Left colon (tissue), 2 donors: ENCODE data around the gene DCHS1. TPM values are rescaled to one million over a fixed set of nuclear protein-coding genes. Genes with fewer than 3 reads are reported as not detected.

Source experiments
- ATAC-seq: fragments of 200-7000 bp; cut with Tn5 transposase; one replicate; pipeline ENCODE4 v1.9.1; 2020; ENCODE audit warnings: mild to moderate bottlenecking, moderate library complexity
- DNase-seq, 2 donors: peaks; one replicate each; pipeline ENCODE4 v3.0.0-alpha.2; 2020
- intact Hi-C, 2 donors: fragments of 100-400 bp; cut with DNase I in 1 of 2; cut with micrococcal nuclease in 1 of 2; formaldehyde crosslinking; loops; one replicate each; pipeline versions ENCODE4 v1.11.2 to v1.14.0; 2022; cut with DNase I, micrococcal nuclease
- total RNA-seq, 2 donors: library from RNA; stranded (reverse); fragmentation: NEBNext Ultra II Directional; extraction: Animal tissue kit (Norgen Biotek cat#: 25700); gene quantifications; one replicate each; pipeline ENCODE4 v1.2.1, GENCODE V29; 2021
- donor health status: DM: no; HTN: no; CAD: no.
- donor health status: DM: yes; HTN: yes; CAD: no.

The DCHS1 gene
- total RNA-seq, 2 donors from 2014 or later, result 2.8 to 7.6 TPM

DNA sequence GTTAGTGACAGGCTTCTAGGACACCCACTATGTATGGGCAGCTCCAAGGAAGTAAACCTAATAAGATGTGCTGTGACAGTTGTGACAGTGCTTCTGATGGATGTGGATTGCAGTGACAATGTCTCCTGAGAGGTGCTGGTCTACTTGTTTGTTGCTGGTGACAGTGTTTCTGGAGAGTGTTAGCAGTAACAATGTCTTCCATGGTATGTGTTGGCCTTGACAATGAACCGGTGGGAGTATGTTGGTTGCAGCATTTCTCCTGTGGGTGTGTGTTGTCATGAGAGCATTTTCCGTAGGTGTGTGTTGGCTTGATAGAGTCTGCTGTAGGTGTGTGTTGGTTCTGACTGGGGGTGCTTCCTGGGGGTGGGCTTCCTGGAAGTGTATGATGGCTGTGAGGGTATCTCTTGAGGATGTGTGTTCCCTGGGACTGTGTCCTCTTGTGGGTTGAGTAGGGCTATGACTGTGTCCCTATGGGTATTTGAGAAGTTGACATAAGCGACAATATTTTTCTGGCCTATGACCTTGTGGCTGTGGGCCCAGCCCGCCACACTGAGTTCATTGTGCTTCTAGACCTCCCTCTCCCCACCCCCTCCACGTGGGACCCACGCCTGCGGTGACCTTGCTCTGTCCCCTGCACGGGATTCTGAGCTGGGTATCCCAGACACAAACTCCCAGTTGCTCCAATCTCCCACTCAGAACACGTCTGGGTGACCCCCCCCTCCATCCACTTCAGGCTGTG, 1.2 kb downstream of the DCHS1 start:
- ATAC-seq, result no peak
- no peak for DNase-seq
- intact Hi-C loops, result no loop called here

DNA sequence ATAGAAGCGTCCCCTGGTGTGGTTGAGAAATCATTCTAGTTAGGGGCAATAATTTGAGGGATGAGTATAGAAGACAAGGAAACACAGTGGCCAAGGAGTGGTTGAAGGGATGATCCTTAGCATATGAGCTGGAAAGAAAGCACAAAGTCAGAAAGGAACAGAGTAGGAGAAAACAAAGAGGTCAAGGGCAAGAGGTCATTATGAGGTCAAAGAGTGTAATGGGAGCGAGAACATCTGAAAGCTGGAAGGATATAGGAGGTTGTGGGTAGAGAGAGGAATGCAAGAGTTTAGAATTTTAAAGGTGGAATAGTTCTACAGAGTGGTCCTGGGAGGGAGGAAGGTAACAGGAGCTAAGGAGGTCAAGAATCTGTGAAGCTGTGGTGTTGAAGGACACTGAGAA, 2.0 kb downstream of the DCHS1 start:
- no peak for ATAC-seq
- intact Hi-C loops, result no loop called here
- no peak for DNase-seq

DNA sequence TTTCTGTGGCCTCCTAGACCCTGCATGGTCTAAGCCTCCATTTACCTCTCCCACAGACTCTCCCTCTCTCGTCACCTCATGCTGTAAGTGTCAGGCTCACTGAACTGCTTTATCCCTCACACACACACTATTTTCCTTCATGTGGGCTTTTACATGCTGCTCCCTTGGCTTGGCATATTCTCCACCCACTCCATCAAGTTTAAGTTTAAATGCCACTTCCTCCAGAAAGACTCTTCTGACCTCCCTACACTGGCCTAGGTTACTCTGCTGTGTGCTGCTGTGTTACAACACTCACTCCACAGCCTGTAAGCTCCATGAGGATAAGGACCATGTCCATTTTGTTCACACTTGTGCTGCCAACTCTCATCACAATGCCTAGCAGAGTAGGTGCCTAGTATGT, 2.5 kb downstream of the DCHS1 start:
- intact Hi-C loops, result no loop called here
- DNase-seq, result no peak
- ATAC-seq, result no peak

DNA sequence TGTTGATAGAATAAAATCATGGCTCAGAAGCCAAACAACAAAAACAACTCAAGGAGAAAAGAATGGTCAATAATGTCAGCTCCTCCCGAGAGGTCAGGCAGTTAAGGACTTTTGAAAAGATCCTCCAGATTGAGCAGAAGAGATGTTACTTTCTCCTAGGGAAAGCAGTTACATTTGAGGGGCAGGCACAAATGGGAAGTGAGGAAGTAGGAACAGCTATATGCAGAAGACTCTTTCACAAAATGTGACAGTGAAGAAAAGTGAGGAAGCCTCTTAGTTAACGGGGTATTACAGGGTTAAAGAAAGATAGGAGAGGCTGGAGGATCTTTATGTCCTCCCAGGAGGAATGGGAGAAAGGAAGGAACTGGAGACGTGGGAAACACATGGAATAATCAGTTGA, 3.4 kb downstream of the DCHS1 start:
- intact Hi-C loops, result no loop called here
- DNase-seq (no peak), ATAC-seq (no peak)

DNA sequence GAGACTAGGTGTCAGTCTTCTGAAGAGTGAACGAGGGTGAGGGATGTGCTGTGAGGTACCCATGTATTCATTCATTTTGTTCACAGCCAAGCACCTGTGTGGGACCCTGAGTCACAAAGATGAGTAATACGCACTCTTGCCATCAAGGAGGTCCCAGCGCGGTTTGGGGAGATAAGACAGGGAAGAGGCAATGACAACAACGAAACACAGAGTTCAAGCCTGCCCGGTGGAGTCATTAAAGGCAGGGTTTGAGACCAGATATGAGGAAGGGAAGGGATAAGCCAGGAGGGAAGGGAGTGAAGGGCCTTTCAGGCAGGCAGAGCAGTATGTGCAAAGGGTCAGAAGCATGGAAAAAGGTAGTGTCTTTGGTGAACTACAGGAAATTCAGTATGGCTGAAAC, 4.6 kb downstream of the DCHS1 start:
- ATAC-seq (no peak), DNase-seq (no peak)
- intact Hi-C loops, result no loop called here

DNA sequence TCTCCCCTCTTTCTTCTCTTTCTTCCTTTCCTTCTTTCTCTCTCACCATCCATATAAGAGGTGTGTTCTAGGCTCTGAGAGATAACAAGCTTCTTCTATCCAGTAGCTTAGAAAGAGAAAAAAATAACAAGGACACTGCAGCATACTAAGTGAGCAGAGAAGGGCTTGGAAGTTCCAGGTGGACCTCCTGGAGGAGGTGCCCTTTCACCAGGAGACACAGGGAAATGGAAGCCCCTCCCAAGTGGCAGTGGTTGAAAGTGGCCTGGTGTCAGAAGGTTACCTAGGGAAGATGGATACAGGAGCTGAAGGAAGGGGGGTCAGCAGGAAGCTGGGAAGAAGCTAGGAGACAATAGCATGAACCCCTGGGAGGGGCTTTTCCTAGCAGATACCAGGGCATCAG, 5.5 kb downstream of the DCHS1 start:
- DNase-seq (no peak), ATAC-seq (no peak)
- intact Hi-C loops, result no loop called here

DNA sequence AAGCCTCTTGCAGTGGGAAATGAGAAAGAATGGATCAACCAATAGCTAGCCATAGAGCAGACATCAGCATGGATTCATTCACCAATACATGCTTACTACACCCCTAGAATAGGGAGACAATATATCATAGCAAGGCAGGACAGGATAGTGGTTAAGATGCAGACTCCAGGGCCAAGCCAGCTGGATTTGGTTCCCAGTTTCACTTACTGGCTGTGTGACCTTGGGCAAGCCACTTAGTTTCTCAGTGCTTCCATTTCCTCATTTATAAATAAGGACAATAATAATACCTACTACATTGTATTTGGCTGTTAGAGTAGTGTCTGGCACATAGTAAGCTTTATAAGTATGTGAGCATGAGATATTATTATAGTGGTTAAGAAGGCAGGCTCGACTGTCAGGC, 7.1 kb downstream of the DCHS1 start:
- intact Hi-C loops, result no loop called here

DNA sequence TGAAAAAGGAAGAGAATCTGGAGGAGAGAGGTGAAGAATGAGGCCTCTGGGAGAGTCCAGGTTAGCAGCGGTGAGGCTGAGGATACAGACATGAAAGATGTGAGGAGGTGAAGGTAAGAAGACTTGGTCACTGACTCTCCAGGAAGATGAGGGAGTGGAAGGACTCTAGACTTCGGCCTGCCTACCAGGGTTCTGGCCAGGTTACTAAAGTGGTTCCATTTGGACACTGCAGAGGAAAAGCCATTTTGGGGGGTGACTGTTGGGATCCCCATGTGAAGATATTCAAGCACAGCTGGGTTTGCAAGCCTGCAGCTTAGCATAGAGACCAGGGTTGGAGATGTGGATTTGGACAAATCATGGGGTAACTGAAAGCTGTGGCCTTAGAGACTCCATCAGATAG, 7.8 kb downstream of the DCHS1 start:
- ATAC-seq (no peak), DNase-seq (no peak)
- intact Hi-C loops, result no loop called here

More for the DNA sequence above, 7.1 kb downstream of the DCHS1 start:
- no peak for DNase-seq
- ATAC-seq, result no peak

DNA sequence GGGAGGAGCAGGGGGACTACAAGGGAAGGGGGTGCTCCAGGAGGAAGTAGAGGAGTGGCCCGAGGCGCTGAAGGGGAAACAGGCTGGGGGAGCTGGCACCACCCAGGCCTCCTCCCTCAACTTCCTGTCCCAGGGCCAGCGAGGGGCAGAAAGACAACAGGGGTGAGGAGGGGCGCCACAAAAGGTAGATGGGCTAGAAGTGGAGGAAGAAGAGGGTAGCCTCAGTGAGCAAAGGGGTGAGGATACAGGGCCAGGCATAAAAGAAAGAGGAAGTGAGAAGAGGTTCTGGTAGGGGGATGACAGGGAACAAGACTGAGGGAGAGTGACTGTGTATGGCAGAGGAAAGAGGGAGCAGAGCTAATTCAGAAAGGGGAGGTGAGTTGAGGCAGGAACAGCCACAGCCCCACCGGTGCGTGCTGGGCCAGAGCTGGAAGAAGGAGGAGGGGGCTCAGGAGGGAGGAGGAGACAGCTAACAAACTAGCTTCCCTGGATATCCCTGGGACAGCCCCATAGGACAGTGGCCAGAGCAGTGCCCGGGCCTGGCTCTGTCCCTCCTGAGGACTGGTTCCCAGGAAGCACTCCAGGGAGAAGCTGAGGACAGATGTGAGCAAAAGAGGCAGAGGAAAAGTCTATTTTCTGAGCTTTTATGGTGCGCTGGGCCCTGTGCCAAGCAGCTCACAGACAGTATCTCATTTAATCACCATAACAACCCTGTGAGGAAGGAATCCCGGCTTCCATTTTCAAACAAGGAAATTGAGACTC, 8.5 kb downstream of the DCHS1 start:
- intact Hi-C loops, result no loop called here
- ATAC-seq (peak; percentile 37), DNase-seq (peak in 1 of 2 donors; percentile 43)

DNA sequence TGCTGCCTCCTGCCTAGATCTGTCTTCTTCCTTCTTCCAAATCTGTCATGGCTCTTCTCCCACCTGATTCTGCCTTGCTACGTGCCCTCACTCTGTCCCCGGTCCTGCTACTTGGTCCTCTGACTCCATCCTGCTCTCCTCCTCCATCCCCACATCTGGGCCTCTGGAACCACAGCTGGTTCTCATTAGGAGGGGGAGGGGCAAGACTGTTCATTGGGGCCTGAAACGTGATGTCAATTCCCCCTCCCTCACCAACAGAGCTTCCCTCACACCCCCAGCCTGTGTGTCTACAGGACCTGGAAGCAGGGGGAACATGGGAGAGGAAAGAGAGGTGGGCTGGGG, 9.1 kb downstream of the DCHS1 start:
- intact Hi-C loops, result no loop called here
- DNase-seq (no peak), ATAC-seq (no peak)

DNA sequence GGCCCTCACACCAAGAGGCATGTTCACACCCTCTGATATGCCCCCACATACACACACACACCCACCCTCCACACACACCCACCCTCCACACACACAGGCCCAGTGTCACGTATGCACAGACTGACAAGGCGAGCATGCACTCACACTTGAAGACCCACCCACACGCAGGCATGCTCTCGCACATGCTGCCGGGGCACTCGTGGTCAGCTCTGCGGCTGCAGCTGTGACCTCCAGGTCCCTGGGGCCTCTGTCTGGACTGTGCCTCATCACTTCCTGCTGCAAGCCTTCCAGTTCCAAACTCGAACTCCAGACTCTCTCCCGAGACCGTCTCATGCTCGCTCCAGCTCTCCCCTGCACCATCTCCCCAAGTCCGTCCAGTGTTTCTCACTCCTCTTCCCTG, 9.5 kb downstream of the DCHS1 start:
- DNase-seq (no peak), ATAC-seq (peak; percentile 23)
- intact Hi-C loops, result no loop called here

DNA sequence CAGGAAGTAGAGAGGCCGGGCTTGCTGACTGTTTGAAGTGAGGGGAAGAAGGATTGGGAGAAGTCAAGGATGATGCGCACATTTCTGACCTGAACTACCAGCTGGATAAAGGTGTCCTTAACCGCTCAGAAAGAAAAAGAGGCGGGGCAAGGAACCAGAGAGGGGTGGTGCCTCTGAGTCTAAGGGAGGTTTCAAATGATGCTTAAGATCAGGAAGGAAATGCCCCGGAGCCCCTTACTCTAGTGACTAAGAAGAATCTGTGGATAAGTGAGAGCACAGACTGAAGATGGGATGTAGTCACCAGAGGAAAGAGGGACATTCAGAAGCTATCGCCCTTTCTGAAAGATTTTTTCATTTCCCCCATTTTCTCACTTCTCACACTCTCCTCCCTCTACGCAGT, 12.7 kb downstream of the DCHS1 start:
- ATAC-seq (no peak), DNase-seq (no peak)
- intact Hi-C loops, result no loop called here

DNA sequence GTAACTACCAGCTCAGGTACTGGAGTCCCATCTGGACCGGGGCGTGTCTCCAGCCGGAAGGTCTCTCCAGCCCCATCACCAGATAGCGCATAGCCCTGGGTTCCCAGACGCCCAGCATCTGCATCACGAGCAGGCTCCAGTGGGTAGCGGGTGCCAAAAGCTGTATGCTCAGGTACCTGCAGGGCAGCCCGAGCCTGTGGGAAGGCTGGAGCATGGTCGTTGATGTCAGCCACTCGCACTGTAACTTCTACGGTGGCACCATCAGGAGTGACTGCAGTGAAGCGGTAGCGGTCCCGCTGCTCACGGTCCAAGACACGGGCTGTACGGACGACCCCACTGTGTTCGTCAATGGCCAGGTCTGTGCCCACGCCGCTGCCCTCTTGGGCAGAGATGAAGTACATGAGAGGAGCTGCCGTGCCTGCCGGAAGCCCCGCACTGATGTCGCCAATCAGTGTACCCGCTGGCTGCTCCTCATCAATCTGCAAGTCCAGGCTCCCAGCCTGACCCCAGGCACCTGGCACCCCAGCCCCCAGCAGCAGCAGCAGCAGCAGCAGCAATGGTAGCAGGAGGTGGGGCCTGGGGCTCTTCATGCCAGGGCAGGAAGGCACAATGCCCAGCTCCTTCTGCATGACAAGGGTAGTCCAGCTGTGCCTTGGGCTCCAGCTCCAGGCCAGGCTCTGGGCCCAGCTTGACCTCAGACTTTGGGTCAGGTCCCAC, 14.5 kb downstream of the DCHS1 start:
- ATAC-seq (no peak), DNase-seq (no peak)
- intact Hi-C loops, result no loop called here

DNA sequence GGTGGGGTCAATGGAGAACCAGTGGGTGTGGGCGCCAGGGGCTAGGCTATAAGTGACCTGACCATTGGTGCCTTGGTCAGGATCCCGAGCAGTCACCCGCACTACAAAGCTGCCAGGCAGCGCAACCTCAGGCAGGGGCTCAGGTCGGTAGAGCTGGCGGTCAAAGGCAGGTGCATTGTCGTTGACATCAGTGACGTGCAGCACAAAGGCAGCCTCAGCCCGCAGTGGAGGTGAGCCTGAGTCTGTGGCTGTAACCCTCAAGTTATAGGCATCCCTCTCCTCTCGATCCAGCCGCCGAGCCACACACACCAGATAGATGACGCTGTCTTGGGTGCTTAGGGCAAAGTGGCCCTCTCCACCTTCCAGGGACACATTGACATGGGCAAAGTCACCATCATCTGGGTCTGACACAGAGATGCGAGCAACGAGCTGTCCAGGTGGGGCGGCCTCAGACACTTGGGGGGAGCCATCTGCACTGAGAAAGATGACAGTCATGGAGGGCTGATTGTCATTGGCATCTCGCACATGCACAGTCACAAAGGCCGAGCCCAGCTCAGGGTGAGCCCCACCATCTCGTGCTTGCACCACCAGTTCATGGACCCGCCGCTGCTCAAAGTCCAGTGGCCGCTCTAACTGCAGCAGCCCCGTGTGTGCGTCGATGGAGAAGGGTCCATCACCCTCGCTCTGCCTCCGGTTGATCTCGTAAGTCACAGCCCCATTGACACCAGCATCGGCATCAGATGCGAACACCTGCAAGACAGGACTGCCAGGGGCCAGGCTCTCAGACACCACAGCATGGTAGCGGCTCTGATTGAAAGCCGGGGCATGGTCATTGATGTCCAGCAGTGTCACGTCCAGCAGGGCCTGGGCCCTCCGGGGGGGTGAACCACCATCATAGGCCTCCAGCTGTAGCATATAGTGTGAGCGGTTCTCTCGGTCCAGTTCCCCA, 15.3 kb downstream of the DCHS1 start:
- no peak for ATAC-seq
- intact Hi-C loops, result no loop called here
- DNase-seq, result no peak

DNA sequence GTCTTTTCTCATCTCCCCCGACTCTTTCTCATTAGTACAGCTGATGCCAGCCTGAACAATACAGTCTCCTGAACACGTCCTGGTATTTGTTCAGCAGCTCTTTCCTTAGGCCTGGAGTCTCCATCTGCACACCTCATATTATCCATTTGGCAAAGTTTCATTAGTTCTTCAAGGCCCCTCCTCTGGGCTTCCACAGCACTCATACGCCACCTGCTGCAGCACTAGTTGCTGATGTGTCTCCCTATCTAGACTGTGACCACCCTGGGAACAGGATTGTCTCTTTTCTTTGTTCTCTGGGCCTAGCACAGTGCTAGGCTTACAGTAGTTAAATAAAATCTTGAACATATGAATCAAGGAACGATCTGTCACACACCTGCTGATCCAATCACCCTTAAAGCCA, 17.2 kb downstream of the DCHS1 start:
- DNase-seq (no peak), ATAC-seq (no peak)
- intact Hi-C loops, result no loop called here

DNA sequence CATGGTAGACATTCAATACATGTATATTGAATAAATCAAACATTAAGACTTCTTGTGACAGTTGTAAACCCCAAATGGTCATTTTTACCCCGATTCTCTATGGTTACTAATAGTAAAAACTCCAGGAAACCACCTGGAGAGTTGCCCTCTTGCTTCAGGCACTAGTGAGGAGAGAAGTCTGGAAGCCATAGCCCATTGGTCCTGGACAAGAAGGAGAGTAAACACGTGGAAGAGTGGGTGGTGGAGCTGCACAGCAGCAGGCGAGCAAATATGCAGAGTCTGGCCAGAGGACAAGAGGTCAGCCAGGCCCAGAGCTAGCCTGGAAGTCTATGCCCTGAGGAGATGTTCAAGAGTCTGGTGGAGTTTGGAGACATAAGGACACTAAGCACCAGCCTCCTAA, 17.7 kb downstream of the DCHS1 start:
- intact Hi-C loops, result no loop called here
- ATAC-seq (no peak), DNase-seq (peak in 1 of 2 donors; percentile 31)

DNA sequence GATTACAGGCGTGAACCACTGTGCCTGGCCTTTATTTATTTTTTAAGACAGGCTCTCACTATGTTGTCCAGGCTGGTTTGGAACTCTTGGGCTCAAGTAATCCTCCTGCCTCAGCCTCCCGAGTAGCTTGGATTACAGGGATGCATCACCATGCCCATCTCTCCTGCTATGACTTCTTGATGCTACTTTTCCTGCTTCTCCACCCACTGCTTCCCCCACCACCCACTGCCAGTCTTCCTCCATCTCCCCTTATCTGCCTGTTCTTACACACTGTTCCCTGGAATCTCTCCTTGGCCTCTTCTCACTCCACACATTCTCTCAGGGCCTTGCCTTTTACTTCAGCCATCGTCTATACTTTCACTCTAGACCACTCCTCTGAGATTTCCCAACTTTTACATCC, 19.1 kb downstream of the DCHS1 start:
- intact Hi-C loops, result no loop called here
- ATAC-seq, result no peak
- no peak for DNase-seq

DNA sequence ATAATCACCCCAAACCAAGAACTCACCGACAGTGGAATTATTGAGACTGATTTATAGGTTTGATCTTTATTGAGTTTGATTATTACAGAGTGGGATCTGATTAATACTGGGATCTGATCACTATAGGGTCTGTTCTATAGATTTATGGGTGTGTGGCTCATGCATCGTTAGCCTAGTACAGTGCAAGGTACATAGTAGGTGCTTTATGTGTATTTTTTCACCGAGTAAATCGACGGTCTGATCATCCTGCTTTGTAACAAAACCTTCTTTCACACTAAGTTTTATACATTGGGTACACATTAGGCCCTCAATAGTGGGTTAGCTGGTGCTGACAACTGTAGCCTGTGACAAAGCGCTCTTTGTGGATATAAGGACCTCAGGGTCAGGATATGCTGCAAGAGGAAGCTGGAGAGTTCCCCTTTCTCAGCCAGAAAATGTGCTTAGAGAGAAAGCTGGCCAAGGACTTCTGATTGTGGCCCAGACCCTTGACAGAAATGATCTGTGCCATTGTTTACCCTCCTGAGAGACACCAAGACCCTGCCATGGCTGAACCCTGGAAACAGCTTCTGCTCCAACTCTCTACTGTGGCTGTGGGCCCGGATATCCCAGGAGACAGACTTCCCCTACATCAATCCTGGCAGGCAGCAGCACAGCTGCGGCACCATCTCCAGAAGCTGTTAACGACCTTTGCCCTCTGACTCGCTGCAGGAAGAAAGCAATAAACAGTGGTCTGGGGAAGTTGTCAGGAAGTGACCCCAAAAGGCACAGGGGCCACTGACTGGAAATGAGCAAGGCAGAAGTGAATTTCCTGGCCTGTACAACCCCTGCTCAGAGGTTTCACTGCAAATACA, 20.3 kb downstream of the DCHS1 start:
- ATAC-seq (peak; percentile 86), DNase-seq (peak; percentile 50 to 69)
- intact Hi-C loops, result no loop called here
